Right cardiac atrium (tissue), 5 donors: ENCODE results near the gene MAU2. TPM values are rescaled to one million over a fixed set of nuclear protein-coding genes. Genes with fewer than 3 reads are reported as not detected.

ENCODE experiments used
- ATAC-seq, 2 donors: fragments of 200-7000 bp; cut with Tn5 transposase; one replicate each; pipeline versions ENCODE4 v1.8.0 to v1.9.1; 2020; ENCODE audit warnings: moderate library complexity in 2 of 2, mild to moderate bottlenecking in 1 of 2
- DNase-seq, 3 donors: peaks; one replicate each; pipeline ENCODE4 v3.0.0-alpha.2; 2020
- H3K27ac ChIP-seq: one replicate; pipeline ENCODE4 v1.5.1; 2013; ENCODE audit warnings: mild to moderate bottlenecking, low read length, control low read depth, moderate library complexity
- H3K27me3 ChIP-seq: one replicate; pipeline ENCODE4 v1.6.1; 2013; ENCODE audit not compliant: control insufficient read depth, insufficient read depth
- H3K4me1 ChIP-seq: one replicate; pipeline ENCODE4 v1.6.1; 2013; ENCODE audit warnings: low read length; ENCODE audit not compliant: control insufficient read depth, insufficient read depth
- H3K4me3 ChIP-seq: one replicate; pipeline ENCODE4 v1.5.1; 2013; ENCODE audit warnings: low read length, control low read depth
- H3K9me3 ChIP-seq: one replicate; pipeline ENCODE4 v1.6.1; 2013; ENCODE audit warnings: low read length; ENCODE audit not compliant: control insufficient read depth
- WGBS: extraction: QIAGEN DNeasy Blood & Tissue Kit; methylation state at CpG from one replicate; pipeline ENCODE4 v1.1.7; 2013; 5-methylcytosine and 5-hydroxymethylcytosine counted together
- intact Hi-C, 4 donors: fragments of 100-400 bp; cut with DNase I; formaldehyde crosslinking; loops; one replicate each; pipeline versions ENCODE4 v1.11.0 to v1.14.0; 2022 to 2023
- long read RNA-seq, 4 donors: library from polyadenylated mRNA; unstranded; transcript quantifications; one replicate each; pipeline ENCODE4 v2.0.0, GENCODE V29; 2020 to 2021
- polyA plus RNA-seq: library from polyadenylated mRNA; stranded (reverse); fragments of 200-250 nt; gene quantifications from one replicate; pipeline ENCODE4 v1.2.3, GENCODE V29; 2013
- total RNA-seq, 4 donors: library from RNA; stranded (reverse); fragmentation: NEBNext Ultra II Directional; extraction: Animal tissue kit (Norgen Biotek cat#: 25700); gene quantifications; one replicate each; pipeline ENCODE4 v1.2.1, GENCODE V29; 2021
- donor health status: healthy with polysubstance abuse.
- donor health status: DM: no; HTN: yes; CAD: no.
- donor health status: DM: no; HTN: no; CAD: no.
- donor health status: DM: no; HTN: yes; CAD: no; lungs with severe emphysema.
- donor health status: DM: yes; HTN: yes; CAD: no.

MAU2 gene
- total RNA-seq: 10 to 100 TPM; 26.5 to 36.2 (median 32.2) TPM
- polyA plus RNA-seq: 20.5 TPM
- long read RNA-seq, donor 1, partial matches to known transcripts: 3 of 16 reads
- long read RNA-seq, donor 1, other reads (novel, unspliced or antisense): 11 of 16 reads
- long read RNA-seq, donor 2, partial matches to known transcripts: 12 of 12 reads
- long read RNA-seq, donor 2, other reads (novel, unspliced or antisense): 0 of 12 reads
- long read RNA-seq, donor 3, partial matches to known transcripts: 5 of 16 reads
- long read RNA-seq, donor 3, other reads (novel, unspliced or antisense): 9 of 16 reads
- long read RNA-seq, donor 4, partial matches to known transcripts: 14 of 17 reads
- long read RNA-seq, donor 4, other reads (novel, unspliced or antisense): 0 of 17 reads

- intact Hi-C loops: loop anchor here in 1 of 4 donors (10.0 kb wide), 1 partner anchor 126 kb away; the partner anchor contains the start of genes BORCS8 and RFXANK
- peak; percentile 96 to 97 for ATAC-seq
- under 1% methylated on average over 67 of the region's 67 CpGs for WGBS
Measured at GRCh38 chr19:19320361-19321140, at the start of gene MAU2, which contains the start of gene SUGP1. Gene MAU2, plus strand, starts transcription at chr19:19320829. Its CDS starts 31 bp downstream, at chr19:19320860. Gene SUGP1, minus strand, starts transcription at chr19:19320509. Its CDS starts 13 bp downstream, at chr19:19320496.

GRCh38 chr19:19271828-19272599, 48.6 kb upstream of the MAU2 start:
- intact Hi-C loops: no loop called here
- no peak for ATAC-seq

More at GRCh38 chr19:19320361-19321140, at the start of gene MAU2, which contains the start of gene SUGP1:
- H3K4me1 ChIP-seq: peaks cover 6% of the 10 kb centered on the region
- no peaks in the 10 kb centered on the region for H3K27me3 ChIP-seq
- H3K27ac ChIP-seq: peak within 1 kb of the TSS; percentile 87
- H3K4me3 ChIP-seq: peak within 1 kb of the TSS; percentile 81
- H3K9me3 ChIP-seq: no peaks in the 10 kb centered on the region
- peak; percentile 89 to 95 (median 95) for DNase-seq

GRCh38 chr19:19274146-19274545, 46.5 kb upstream of the MAU2 start:
- H3K4me1 ChIP-seq: no peaks in the 10 kb centered on the region
- 74% methylated on average over 8 of the region's 8 CpGs for WGBS
- DNase-seq (no peak), ATAC-seq (no peak)
- H3K27ac ChIP-seq: no peak overlapping the region
- intact Hi-C loops: no loop called here
- no peak overlapping the region for H3K4me3 ChIP-seq
- H3K27me3 ChIP-seq: no peaks in the 10 kb centered on the region
- no peaks in the 10 kb centered on the region for H3K9me3 ChIP-seq

More at GRCh38 chr19:19271828-19272599, 48.6 kb upstream of the MAU2 start:
- no peaks in the 10 kb centered on the region for H3K27me3 ChIP-seq
- H3K4me1 ChIP-seq: no peaks in the 10 kb centered on the region
- H3K4me3 ChIP-seq: no peak overlapping the region
- WGBS: 90% methylated on average over 8 of the region's 8 CpGs
- no peak for DNase-seq
- no peak overlapping the region for H3K27ac ChIP-seq
- no peaks in the 10 kb centered on the region for H3K9me3 ChIP-seq

DNA sequence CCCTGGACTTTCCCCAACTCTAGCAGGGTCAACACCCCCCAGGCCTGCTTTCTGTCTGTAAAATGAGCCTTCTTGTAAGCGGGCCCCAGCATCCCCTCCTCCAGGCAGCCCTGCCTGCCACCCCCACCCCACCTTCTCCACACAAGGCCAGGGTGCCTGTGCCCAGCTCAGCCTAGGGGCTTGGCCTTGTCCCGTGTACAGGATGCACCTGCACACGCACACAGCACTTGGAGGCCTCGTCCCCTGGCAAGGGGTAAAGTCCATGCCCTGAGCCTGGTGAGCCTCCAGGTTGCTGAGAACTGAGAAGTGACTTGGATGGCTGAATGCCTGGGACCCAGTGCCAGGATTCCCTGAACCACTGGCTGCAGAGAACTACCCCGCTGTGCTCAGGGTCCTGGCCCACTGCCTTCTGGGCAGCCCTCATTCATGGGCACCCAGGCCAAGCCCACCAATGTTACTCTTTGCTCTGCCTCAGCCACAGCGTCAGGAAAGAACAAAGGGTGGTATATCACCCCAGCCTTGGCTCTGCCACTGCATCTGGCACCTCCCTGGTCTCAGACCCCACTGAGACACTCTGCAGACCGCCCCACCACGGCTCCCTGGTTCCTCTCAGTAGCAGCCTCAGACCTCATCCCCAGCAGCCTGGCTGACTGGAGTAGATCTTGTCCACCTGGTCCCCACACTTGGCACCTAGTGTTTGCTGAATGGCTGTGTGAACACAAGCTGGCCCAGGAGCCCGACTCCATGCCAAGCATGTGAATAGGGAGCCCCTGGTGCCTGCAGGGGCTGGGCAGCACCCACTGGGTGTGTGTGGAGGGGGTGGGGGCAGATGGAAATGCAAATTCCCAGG, 45.7 kb upstream of the MAU2 start:
- DNase-seq: no peak
- Histone ChIP-seq H3K27me3 (no peaks in the 10 kb centered on the region), H3K4me1 (no peaks in the 10 kb centered on the region), H3K27ac (no peak overlapping the region), H3K4me3 (no peak overlapping the region), H3K9me3 (no peaks in the 10 kb centered on the region)
- 75% methylated on average over 9 of the region's 9 CpGs for WGBS
- no peak for ATAC-seq
- intact Hi-C loops: no loop called here

- H3K4me3 ChIP-seq: no peak overlapping the region
- H3K27me3 ChIP-seq: no peaks in the 10 kb centered on the region
- H3K27ac ChIP-seq: no peak overlapping the region
- DNase-seq: no peak
- H3K9me3 ChIP-seq: no peaks in the 10 kb centered on the region
- ATAC-seq: no peak
- 76% methylated on average over 12 of the region's 12 CpGs for WGBS
- intact Hi-C loops: no loop called here
- no peaks in the 10 kb centered on the region for H3K4me1 ChIP-seq
Measured at GRCh38 chr19:19276386-19276785, 44.2 kb upstream of the MAU2 start.

- no peak overlapping the region for H3K4me3 ChIP-seq
- intact Hi-C loops: no loop called here
- H3K27me3 ChIP-seq: no peaks in the 10 kb centered on the region
- ATAC-seq (no peak), DNase-seq (no peak)
- no peaks in the 10 kb centered on the region for H3K4me1 ChIP-seq
- 91% methylated on average over 20 of the region's 20 CpGs for WGBS
- no peaks in the 10 kb centered on the region for H3K9me3 ChIP-seq
- H3K27ac ChIP-seq: no peak overlapping the region
Measured at GRCh38 chr19:19276851-19277250, 43.8 kb upstream of the MAU2 start.

GRCh38 chr19:19278315-19278714, 42.3 kb upstream of the MAU2 start:
- ATAC-seq (no peak), DNase-seq (no peak)
- WGBS: 91% methylated on average over 7 of the region's 7 CpGs
- H3K4me1 ChIP-seq: no peaks in the 10 kb centered on the region
- no peaks in the 10 kb centered on the region for H3K9me3 ChIP-seq
- H3K4me3 ChIP-seq: no peak overlapping the region
- H3K27me3 ChIP-seq: no peaks in the 10 kb centered on the region
- no peak overlapping the region for H3K27ac ChIP-seq
- intact Hi-C loops: no loop called here

DNA sequence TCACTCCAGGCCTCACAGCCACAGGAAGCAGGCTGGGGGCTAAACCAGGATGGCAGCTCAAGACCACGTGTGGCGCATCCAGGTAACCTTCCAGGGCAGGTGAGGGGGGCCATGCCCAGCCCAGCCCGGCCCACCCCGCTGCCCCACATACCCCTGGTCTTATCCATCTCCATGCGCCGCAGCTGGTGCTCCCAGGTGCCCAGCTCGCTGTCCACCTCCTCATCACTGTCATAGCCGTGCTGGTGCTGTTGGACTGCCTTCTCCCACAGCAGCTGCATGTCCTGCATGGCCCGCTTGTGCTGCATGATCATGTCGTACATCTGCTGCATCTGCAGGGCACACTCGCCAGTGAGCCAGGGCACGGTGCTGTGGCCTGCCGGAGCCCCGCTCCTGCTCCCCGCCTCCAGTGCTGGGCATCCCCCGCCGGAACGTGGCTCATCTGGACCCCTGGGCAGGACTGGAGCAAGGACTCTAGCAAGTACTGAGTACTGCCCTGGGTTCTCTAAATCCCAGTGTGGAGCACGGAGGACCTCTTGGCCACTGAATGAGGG, 41.5 kb upstream of the MAU2 start:
- ATAC-seq (no peak), DNase-seq (peak in 1 of 3 donors; percentile 18)
- Histone ChIP-seq H3K9me3 (no peaks in the 10 kb centered on the region), H3K4me3 (no peak overlapping the region), H3K27me3 (no peaks in the 10 kb centered on the region), H3K4me1 (no peaks in the 10 kb centered on the region), H3K27ac (no peak overlapping the region)
- intact Hi-C loops: no loop called here
- 95% methylated on average over 19 of the region's 19 CpGs for WGBS

DNA sequence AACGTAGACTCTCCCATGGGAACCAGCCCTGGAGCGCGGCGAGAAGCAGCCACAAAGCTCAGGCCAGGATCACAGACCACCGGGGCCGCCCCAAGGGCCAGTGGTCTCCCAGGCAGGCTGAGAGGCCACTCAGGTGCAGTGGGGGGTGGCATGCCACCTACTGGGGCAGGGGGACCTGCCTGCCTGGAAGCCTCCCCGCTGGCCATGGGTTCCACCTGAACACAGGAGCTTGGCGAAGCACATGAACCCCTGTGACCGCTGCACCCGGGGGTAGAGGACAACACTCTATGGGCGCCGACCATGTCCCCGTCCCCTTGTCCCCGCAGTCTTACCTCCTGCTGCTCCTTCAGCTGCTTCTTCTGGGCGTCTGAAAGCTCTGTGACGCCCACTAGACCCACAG, 40.8 kb upstream of the MAU2 start:
- no peak overlapping the region for H3K27ac ChIP-seq
- 96% methylated on average over 16 of the region's 16 CpGs for WGBS
- ATAC-seq (no peak), DNase-seq (no peak)
- no peaks in the 10 kb centered on the region for H3K27me3 ChIP-seq
- no peak overlapping the region for H3K4me3 ChIP-seq
- no peaks in the 10 kb centered on the region for H3K4me1 ChIP-seq
- intact Hi-C loops: no loop called here
- no peaks in the 10 kb centered on the region for H3K9me3 ChIP-seq

GRCh38 chr19:19280561-19280960, 40.1 kb upstream of the MAU2 start:
- peak in 1 of 3 donors; percentile 38 for DNase-seq
- 86% methylated on average over 16 of the region's 16 CpGs for WGBS
- Histone ChIP-seq H3K4me3 (no peak overlapping the region), H3K4me1 (no peaks in the 10 kb centered on the region), H3K9me3 (no peaks in the 10 kb centered on the region), H3K27ac (no peak overlapping the region), H3K27me3 (no peaks in the 10 kb centered on the region)
- no peak for ATAC-seq
- intact Hi-C loops: no loop called here
